ENCODE results near the gene GART. TPM values are rescaled to one million over a fixed set of nuclear protein-coding genes. Genes with fewer than 3 reads are reported as not detected.

Gene GART
- total RNA-seq, 1 experiment from 2014 or later, result 241 TPM

DNA sequence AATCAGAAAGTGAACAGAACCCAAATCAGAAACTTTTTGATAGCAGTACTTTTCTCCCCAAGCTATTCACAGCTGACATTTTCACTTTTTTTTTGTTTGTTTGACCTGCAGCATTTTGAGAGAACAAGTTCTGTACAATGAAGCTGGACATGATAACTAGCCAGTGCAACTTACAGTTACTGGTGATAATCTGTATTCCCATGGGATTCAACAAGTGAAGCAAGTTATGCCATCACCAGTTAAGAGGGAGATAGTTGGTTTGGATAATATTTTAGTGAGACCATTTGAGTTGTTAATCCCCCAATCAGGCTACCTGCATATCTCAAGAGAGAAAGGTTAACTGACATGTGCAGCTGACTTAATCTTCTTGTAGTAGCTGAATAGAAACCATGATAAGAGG lies 19.0 kb upstream of the GART start:
- Histone ChIP-seq H3K9ac (ENCODE audit: low read length) (no peak overlapping the region), H4K20me1 (ENCODE audit: insufficient read depth) (peaks cover 50% of the 10 kb centered on the region), H3K36me3 (ENCODE audit: control insufficient read depth in 1 of 2, insufficient read depth in 2 of 2, low read length in 2 of 2) (peaks cover 65 to 70% of the 10 kb centered on the region in 2 experiments), H2AFZ (ENCODE audit: low read depth, low read length, poor library complexity, severe bottlenecking) (no peak overlapping the region), H3K9me2 (ENCODE audit: insufficient read depth) (no peaks in the 10 kb centered on the region), H3K79me2 (ENCODE audit: insufficient read depth, low read length) (peaks cover 99% of the 10 kb centered on the region), H3K27ac (ENCODE audit: low read depth, low read length) (no peak overlapping the region), H3K4me3 (replicated peaks in 1 of 2; ENCODE audit: low read depth in 1 of 2, low read length in 2 of 2) (no peak overlapping the region), H3K27me3 (ENCODE audit: insufficient read depth, low read length) (no peaks in the 10 kb centered on the region), H3K9me3 (ENCODE audit: control insufficient read depth in 1 of 2, insufficient read depth in 1 of 2, low read depth in 1 of 2, low read length in 2 of 2) (no peaks in the 10 kb centered on the region), H3K4me2 (ENCODE audit: low read length) (no peak overlapping the region), H3K4me1 (ENCODE audit: control insufficient read depth in 1 of 2, insufficient read depth in 2 of 2, low read length in 2 of 2) (no peaks in the 10 kb centered on the region)
- ChIA-PET CTCF (no interaction called here), RAD21 (ENCODE audit: low non-redundant PET in 1 of 2, low total read pairs in 2 of 2, uncharacterized antibody in 2 of 2, unreplicated experiment in 2 of 2) (no interaction called here), POLR2A (no interaction called here)
- no peak for DNase-seq (ENCODE audit: low read depth, low spot score)
- TF ChIP-seq SP1 (IDR thresholded peaks at IDR 0.05; ENCODE audit: low read depth) (no peak), ATF3 (IDR thresholded peaks at IDR 0.05) (no peak), CBX3 (IDR thresholded peaks at IDR 0.05; ENCODE audit: low read depth) (no peak), CEBPB (IDR thresholded peaks at IDR 0.05; ENCODE audit: low read depth) (no peak), EGR1 (IDR thresholded peaks at IDR 0.05; ENCODE audit: low read depth) (no peak), ZFX (IDR thresholded peaks at IDR 0.05) (no peak), POLR2A (IDR thresholded peaks at IDR 0.05; ENCODE audit: borderline replicate concordance, extremely low read depth, insufficient read depth, insufficient read length) (no peak)
- TF ChIP-seq, protein P1, sequence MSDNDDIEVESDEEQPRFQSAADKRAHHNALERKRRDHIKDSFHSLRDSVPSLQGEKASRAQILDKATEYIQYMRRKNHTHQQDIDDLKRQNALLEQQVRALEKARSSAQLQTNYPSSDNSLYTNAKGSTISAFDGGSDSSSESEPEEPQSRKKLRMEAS (IDR thresholded peaks at IDR 0.05), result no peak
- intact Hi-C loops (cut with micrococcal nuclease), result no loop called here
- ATAC-seq, result no peak
- no TSS peak for BruUV-seq (replicated peaks)

DNA sequence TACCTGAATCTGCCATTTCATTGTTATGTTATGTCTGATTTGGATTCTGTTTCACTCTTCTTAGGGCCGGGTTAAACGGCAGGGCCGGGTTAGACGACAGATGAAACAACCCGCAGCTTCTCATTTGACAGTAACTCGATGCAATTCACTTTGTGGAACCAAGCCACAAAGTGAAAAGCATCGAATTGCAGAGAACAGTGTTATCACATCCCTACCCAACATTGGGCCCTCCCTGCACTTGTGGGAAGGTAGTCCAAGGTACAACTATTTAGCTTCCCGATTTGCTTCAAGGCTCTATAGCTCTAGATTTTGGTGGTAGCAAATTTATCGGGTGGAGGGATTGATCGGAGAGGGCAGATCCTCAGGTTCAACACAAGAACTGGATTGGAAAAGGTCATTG lies 17.9 kb upstream of the GART start:
- no peak for DNase-seq (ENCODE audit: low read depth, low spot score)
- Histone ChIP-seq H3K9me2 (ENCODE audit: insufficient read depth) (no peaks in the 10 kb centered on the region), H3K36me3 (ENCODE audit: control insufficient read depth in 1 of 2, insufficient read depth in 2 of 2, low read length in 2 of 2) (peaks cover 69 to 77% of the 10 kb centered on the region in 2 experiments), H4K20me1 (ENCODE audit: insufficient read depth) (peaks cover 55% of the 10 kb centered on the region), H3K27ac (ENCODE audit: low read depth, low read length) (no peak overlapping the region), H3K79me2 (ENCODE audit: insufficient read depth, low read length) (peaks cover 99% of the 10 kb centered on the region), H3K9me3 (ENCODE audit: control insufficient read depth in 1 of 2, insufficient read depth in 1 of 2, low read depth in 1 of 2, low read length in 2 of 2) (no peaks in the 10 kb centered on the region), H3K4me2 (ENCODE audit: low read length) (no peak overlapping the region), H3K4me1 (ENCODE audit: control insufficient read depth in 1 of 2, insufficient read depth in 2 of 2, low read length in 2 of 2) (no peaks in the 10 kb centered on the region), H3K9ac (ENCODE audit: low read length) (no peak overlapping the region), H3K27me3 (ENCODE audit: insufficient read depth, low read length) (no peaks in the 10 kb centered on the region), H2AFZ (ENCODE audit: low read depth, low read length, poor library complexity, severe bottlenecking) (no peak overlapping the region), H3K4me3 (replicated peaks in 1 of 2; ENCODE audit: low read depth in 1 of 2, low read length in 2 of 2) (no peak overlapping the region)
- ChIA-PET CTCF (no interaction called here), RAD21 (ENCODE audit: low non-redundant PET in 1 of 2, low total read pairs in 2 of 2, uncharacterized antibody in 2 of 2, unreplicated experiment in 2 of 2) (no interaction called here), POLR2A (no interaction called here)
- no TSS peak for BruUV-seq (replicated peaks)
- intact Hi-C loops (cut with micrococcal nuclease), result no loop called here
- TF ChIP-seq EZH2 (IDR thresholded peaks at IDR 0.05) (no peak), JUND (IDR thresholded peaks at IDR 0.05) (no peak), FOSL1 (IDR thresholded peaks at IDR 0.05; ENCODE audit: low read depth) (no peak), EGR1 (IDR thresholded peaks at IDR 0.05; ENCODE audit: low read depth) (no peak), SRF (IDR thresholded peaks at IDR 0.05; ENCODE audit: low read depth) (no peak)
- no peak for ATAC-seq

Data from HCT116 (cell line).